ENCODE measurements around the gene ABHD11. TPM values are rescaled to one million over a fixed set of nuclear protein-coding genes. Genes with fewer than 3 reads are reported as not detected.

The ABHD11 gene
- total RNA-seq, 1 experiment from 2014 or later = 74.4 TPM

DNA sequence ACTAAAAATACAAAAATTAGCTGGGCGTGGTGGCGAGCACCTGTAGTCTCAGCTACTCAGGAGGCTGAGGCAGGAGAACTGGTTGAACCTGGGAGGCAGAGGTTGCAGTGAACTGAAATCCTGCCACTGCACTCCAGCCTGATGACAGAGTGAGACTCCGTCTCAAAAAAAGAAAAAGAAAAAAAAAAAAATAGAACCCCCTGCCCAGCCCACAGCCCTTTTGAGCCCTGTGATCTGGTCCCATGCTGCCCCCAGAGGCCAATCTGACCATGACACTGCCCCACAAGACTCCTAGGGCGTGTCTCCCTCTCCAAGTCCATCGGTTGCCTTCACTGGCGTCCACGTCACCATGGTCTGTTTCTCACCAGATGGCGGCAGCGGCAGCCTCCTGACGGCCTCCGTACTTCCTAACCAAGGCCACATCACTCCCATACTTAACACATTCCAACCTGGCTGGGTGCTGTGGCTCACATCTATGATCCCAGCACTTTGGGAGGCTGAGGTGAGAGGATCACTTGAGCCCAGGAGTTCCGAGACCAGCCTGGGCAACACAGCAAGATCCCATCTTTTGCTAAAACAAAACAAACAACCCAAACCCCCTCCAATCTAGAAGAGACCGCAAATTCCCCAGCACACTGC is 37.1 kb downstream of the ABHD11 start:
- ChIA-PET CTCF (interaction anchor here (0.7 kb wide), 1 partner anchor 179 kb away, joined by 3 read pairs; the partner anchor contains the start of gene BAZ1B), POLR2A (ENCODE audit: unreplicated experiment) (no interaction called here)
- H3K27me3 ChIP-seq (ENCODE audit: insufficient read depth, low read depth) = no peaks in the 10 kb centered on the region
- no peaks in the 10 kb centered on the region for H3K9me3 ChIP-seq (ENCODE audit: insufficient read depth, low read depth)
- TF ChIP-seq, protein P1, sequence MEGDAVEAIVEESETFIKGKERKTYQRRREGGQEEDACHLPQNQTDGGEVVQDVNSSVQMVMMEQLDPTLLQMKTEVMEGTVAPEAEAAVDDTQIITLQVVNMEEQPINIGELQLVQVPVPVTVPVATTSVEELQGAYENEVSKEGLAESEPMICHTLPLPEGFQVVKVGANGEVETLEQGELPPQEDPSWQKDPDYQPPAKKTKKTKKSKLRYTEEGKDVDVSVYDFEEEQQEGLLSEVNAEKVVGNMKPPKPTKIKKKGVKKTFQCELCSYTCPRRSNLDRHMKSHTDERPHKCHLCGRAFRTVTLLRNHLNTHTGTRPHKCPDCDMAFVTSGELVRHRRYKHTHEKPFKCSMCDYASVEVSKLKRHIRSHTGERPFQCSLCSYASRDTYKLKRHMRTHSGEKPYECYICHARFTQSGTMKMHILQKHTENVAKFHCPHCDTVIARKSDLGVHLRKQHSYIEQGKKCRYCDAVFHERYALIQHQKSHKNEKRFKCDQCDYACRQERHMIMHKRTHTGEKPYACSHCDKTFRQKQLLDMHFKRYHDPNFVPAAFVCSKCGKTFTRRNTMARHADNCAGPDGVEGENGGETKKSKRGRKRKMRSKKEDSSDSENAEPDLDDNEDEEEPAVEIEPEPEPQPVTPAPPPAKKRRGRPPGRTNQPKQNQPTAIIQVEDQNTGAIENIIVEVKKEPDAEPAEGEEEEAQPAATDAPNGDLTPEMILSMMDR (conservative IDR thresholded peaks at IDR 0.05) = peak; percentile 77
- no peak for TF ChIP-seq EZH2 (IDR thresholded peaks at IDR 0.05; ENCODE audit: low read depth)
- peaks cover 23% of the 10 kb centered on the region; the same call in 1 of the 2 replicates for H3K36me3 ChIP-seq (ENCODE audit: low read depth)
- peaks cover 74% of the 10 kb centered on the region for H3F3A ChIP-seq (ENCODE audit: insufficient read depth, low read depth)
- H3K4me3 ChIP-seq = no peak overlapping the region
- intact Hi-C loops (cut with micrococcal nuclease; ENCODE audit: unreplicated experiment) = no loop called here
- BruUV-seq (replicated peaks) = no TSS peak
- peaks cover 15% of the 10 kb centered on the region for H3K4me1 ChIP-seq (replicated peaks; ENCODE audit: insufficient read depth)
- no peak overlapping the region for H3K4me2 ChIP-seq
- H3K79me2 ChIP-seq (ENCODE audit: low read depth) = peaks cover 4% of the 10 kb centered on the region; the same call in 1 of the 2 replicates
- no peak overlapping the region for H2AFZ ChIP-seq
- DNase-seq = peak; percentile 32 to 48
- H4K20me1 ChIP-seq (ENCODE audit: insufficient read depth) = 0 out of 2 replicates have a peak, but pooled peaks cover 14% of the 10 kb centered on the region
- H3K9me2 ChIP-seq (ENCODE audit: insufficient read depth) = no peaks in the 10 kb centered on the region
- H3K27ac ChIP-seq = no peak overlapping the region

DNA sequence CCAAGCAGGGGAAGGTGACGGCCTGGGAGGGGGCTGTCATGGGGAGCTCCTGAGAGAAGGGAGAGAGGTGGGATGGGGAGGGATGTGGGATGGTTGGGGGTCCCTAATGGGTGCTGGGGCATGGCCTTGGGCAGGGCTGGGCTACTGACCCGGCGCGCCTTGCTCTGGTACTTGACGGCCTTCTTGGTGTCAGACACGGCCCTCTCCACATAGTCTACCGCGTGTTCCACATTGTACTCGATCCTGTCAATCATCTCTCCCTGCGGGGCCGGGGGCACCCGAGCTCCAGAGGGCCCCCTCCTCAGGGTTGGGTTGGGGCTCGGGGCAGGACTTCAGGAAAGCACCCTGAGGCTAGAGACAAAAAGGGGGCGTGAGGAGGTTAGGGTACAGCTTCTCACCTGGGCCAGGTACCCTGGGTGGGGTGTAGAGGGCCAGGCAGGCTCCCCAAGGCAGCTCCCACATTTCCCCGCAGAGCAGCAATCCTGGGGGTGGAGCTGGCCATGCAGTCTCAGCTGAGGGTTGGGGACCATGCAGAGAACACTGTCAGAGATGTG is 37.9 kb downstream of the ABHD11 start:
- POLR2A ChIA-PET (ENCODE audit: unreplicated experiment) = no interaction called here
- Histone ChIP-seq H3K4me2 (no peak overlapping the region), H3K4me1 (replicated peaks; ENCODE audit: insufficient read depth) (peaks cover 7% of the 10 kb centered on the region), H3K4me3 (no peak overlapping the region), H3K79me2 (ENCODE audit: low read depth) (peaks cover under 1% of the 10 kb centered on the region; the same call in 1 of the 2 replicates), H3K9me2 (ENCODE audit: insufficient read depth) (no peaks in the 10 kb centered on the region), H4K20me1 (ENCODE audit: insufficient read depth) (0 out of 2 replicates have a peak, but pooled peaks cover 14% of the 10 kb centered on the region), H3F3A (ENCODE audit: insufficient read depth, low read depth) (peaks cover 66% of the 10 kb centered on the region), H2AFZ (no peak overlapping the region), H3K36me3 (ENCODE audit: low read depth) (peaks cover 17% of the 10 kb centered on the region; the same call in 1 of the 2 replicates), H3K27ac (no peak overlapping the region), H3K27me3 (ENCODE audit: insufficient read depth, low read depth) (no peaks in the 10 kb centered on the region), H3K9me3 (ENCODE audit: insufficient read depth, low read depth) (no peaks in the 10 kb centered on the region)
- DNase-seq = peak in 1 of 2 experiments; percentile 31
- no peak for TF ChIP-seq EZH2 (IDR thresholded peaks at IDR 0.05; ENCODE audit: low read depth)
- TF ChIP-seq, protein P1 (conservative IDR thresholded peaks at IDR 0.05) = no peak
- BruUV-seq (replicated peaks) = no TSS peak
- intact Hi-C loops (cut with micrococcal nuclease; ENCODE audit: unreplicated experiment) = no loop called here
- CTCF ChIA-PET = interaction anchor here (0.7 kb wide), 1 partner anchor 178 kb away, joined by 3 read pairs; the partner anchor contains the start of gene BAZ1B

DNA sequence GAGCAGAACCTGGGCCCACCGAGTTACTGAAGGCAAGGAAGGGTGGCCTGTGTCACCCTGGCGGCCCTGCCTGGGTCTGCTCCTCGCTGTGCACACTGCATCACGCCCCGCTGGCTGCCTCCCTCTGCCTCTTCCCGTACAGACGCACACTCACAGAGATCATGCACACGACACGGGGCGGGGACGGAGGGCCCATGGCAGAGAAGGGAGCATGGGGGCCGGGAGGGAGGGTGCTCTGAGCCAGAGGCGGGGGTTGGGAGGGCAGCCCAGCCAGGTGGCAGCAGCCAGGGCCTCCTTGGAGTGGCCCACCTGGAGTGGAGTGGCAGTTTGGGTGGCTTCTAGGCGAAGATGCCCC is 38.6 kb downstream of the ABHD11 start:
- peaks cover 1% of the 10 kb centered on the region for H3K4me1 ChIP-seq (replicated peaks; ENCODE audit: insufficient read depth)
- H3K27ac ChIP-seq = no peak overlapping the region
- H3K4me2 ChIP-seq = no peak overlapping the region
- ChIA-PET POLR2A (ENCODE audit: unreplicated experiment) (no interaction called here), CTCF (no interaction called here)
- H2AFZ ChIP-seq = no peak overlapping the region
- BruUV-seq (replicated peaks) = no TSS peak
- H4K20me1 ChIP-seq (ENCODE audit: insufficient read depth) = 0 out of 2 replicates have a peak, but pooled peaks cover 14% of the 10 kb centered on the region
- intact Hi-C loops (cut with micrococcal nuclease; ENCODE audit: unreplicated experiment) = no loop called here
- no peaks in the 10 kb centered on the region for H3K27me3 ChIP-seq (ENCODE audit: insufficient read depth, low read depth)
- H3F3A ChIP-seq (ENCODE audit: insufficient read depth, low read depth) = peaks cover 60% of the 10 kb centered on the region
- H3K9me2 ChIP-seq (ENCODE audit: insufficient read depth) = no peaks in the 10 kb centered on the region
- peaks cover 16% of the 10 kb centered on the region; the same call in 1 of the 2 replicates for H3K36me3 ChIP-seq (ENCODE audit: low read depth)
- H3K4me3 ChIP-seq = no peak overlapping the region
- TF ChIP-seq EZH2 (IDR thresholded peaks at IDR 0.05; ENCODE audit: low read depth) = no peak
- TF ChIP-seq, protein P1 (conservative IDR thresholded peaks at IDR 0.05) = no peak
- no peaks in the 10 kb centered on the region for H3K9me3 ChIP-seq (ENCODE audit: insufficient read depth, low read depth)
- DNase-seq = no peak
- H3K79me2 ChIP-seq (ENCODE audit: low read depth) = no peaks in the 10 kb centered on the region

All from PC-9 (cell line).